GM18499 (cell line): ENCODE measurements around the gene IL1RAP.

ENCODE experiments used
- ATAC-seq: cut with Tn5 transposase; IDR thresholded peaks from one replicate; pipeline ENCODE4 v1.9.1; 2021; ENCODE audit warnings: moderate number of reproducible peaks; ENCODE audit not compliant: insufficient read depth, unreplicated experiment

The IL1RAP gene

GRCh38 chr3:190696777-190697501 lies 183.1 kb downstream of the IL1RAP start:
- ATAC-seq, result no peak

- ATAC-seq, result no peak
Observed at GRCh38 chr3:190697502-190697830, 183.6 kb downstream of the IL1RAP start.

GRCh38 chr3:190697901-190698300 lies 184.0 kb downstream of the IL1RAP start:
- ATAC-seq, result no peak

- ATAC-seq, result no peak
Observed at GRCh38 chr3:190699776-190700175, 185.9 kb downstream of the IL1RAP start.

- ATAC-seq, result no peak
Observed at GRCh38 chr3:190701096-190701532, 187.2 kb downstream of the IL1RAP start.

- ATAC-seq, result no peak
Observed at GRCh38 chr3:190706582-190706981, 192.7 kb downstream of the IL1RAP start.
